SK-MEL-5 (cell line): ENCODE measurements around the gene ATF6. TPM values are rescaled to one million over a fixed set of nuclear protein-coding genes. Genes with fewer than 3 reads are reported as not detected.
A peak's percentile ranks its signal among the peaks of the same experiment; 100 is the strongest.

Experiments used
- DNase-seq: peaks from one replicate; pipeline ENCODE4 v3.0.0-alpha.2; 2016; ENCODE audit warnings: low read depth, low spot score
- in situ Hi-C: cut with HindIII; loops from 2 replicates; pipeline ENCODE4 v1.10.0; 2016; ENCODE audit warnings: low sequenced_read_pairs, high pct_unique_total_duplicates, low pct_unique_long_range_greater_than_20kb
- total RNA-seq: library from RNA; depleted of rRNA; stranded (reverse); fragments of >200 nt; shearing (Covaris generic); gene quantifications from 2 replicates; pipeline ENCODE4 v1.2.3, GENCODE V29; 2014

The ATF6 gene
- total RNA-seq, 1 experiment from 2014 or later: 38.8 TPM

GRCh38 chr1:161935264-161935663 lies 169.1 kb downstream of the ATF6 start:
- DNase-seq: no peak
- in situ Hi-C loops: no loop called here

- no peak for DNase-seq
- in situ Hi-C loops: no loop called here
These were observed 170.7 kb downstream of the ATF6 start for GRCh38 chr1:161936786-161937185.

- DNase-seq: no peak
These were observed 174.9 kb downstream of the ATF6 start for GRCh38 chr1:161940866-161941591.

GRCh38 chr1:161941726-161942436 lies 175.8 kb downstream of the ATF6 start:
- no peak for DNase-seq
- in situ Hi-C loops: no loop called here

More at GRCh38 chr1:161940866-161941591, 174.9 kb downstream of the ATF6 start:
- in situ Hi-C loops: no loop called here

- in situ Hi-C loops: no loop called here
- no peak for DNase-seq
These were observed 177.6 kb downstream of the ATF6 start for GRCh38 chr1:161943737-161944136.

GRCh38 chr1:161944381-161944780 lies 178.3 kb downstream of the ATF6 start:
- in situ Hi-C loops: no loop called here
- no peak for DNase-seq

- DNase-seq: no peak
These were observed 179.4 kb downstream of the ATF6 start for GRCh38 chr1:161945306-161946060.

GRCh38 chr1:161946071-161946987 lies 180.2 kb downstream of the ATF6 start:
- in situ Hi-C loops: no loop called here
- no peak for DNase-seq

More at GRCh38 chr1:161945306-161946060, 179.4 kb downstream of the ATF6 start:
- in situ Hi-C loops: no loop called here

GRCh38 chr1:161948435-161948834 lies 182.3 kb downstream of the ATF6 start:
- in situ Hi-C loops: no loop called here
- no peak for DNase-seq

- in situ Hi-C loops: no loop called here
- DNase-seq: peak; percentile 5
These were observed 183.4 kb downstream of the ATF6 start for GRCh38 chr1:161949548-161949947.

GRCh38 chr1:161950377-161950776 lies 184.3 kb downstream of the ATF6 start:
- in situ Hi-C loops: no loop called here
- DNase-seq: no peak

GRCh38 chr1:161951646-161952045 lies 185.5 kb downstream of the ATF6 start:
- in situ Hi-C loops: no loop called here
- DNase-seq: no peak

GRCh38 chr1:161952607-161953172 lies 186.6 kb downstream of the ATF6 start:
- in situ Hi-C loops: no loop called here

GRCh38 chr1:161953256-161953920 lies 187.3 kb downstream of the ATF6 start:
- no peak for DNase-seq
- in situ Hi-C loops: no loop called here

More at GRCh38 chr1:161952607-161953172, 186.6 kb downstream of the ATF6 start:
- peak; percentile 6 for DNase-seq

- no peak for DNase-seq
- in situ Hi-C loops: no loop called here
These were observed 187.9 kb downstream of the ATF6 start for GRCh38 chr1:161954050-161954449.

GRCh38 chr1:161954466-161954865 lies 188.3 kb downstream of the ATF6 start:
- DNase-seq: no peak
- in situ Hi-C loops: no loop called here

- no peak for DNase-seq
- in situ Hi-C loops: no loop called here
These were observed 189.5 kb downstream of the ATF6 start for GRCh38 chr1:161955606-161956005.
